Keratinocyte (primary cell): ENCODE measurements around the gene MAP3K5. TPM values are rescaled to one million over a fixed set of nuclear protein-coding genes. Genes with fewer than 3 reads are reported as not detected.

Source experiments
- DNase-seq: peaks from one replicate; pipeline ENCODE4 v3.0.0-alpha.2; 2011; ENCODE audit warnings: low read depth, missing footprints, low spot score
- FAIRE-seq: peaks from 2 replicates; lab custom pipeline; 2011; peaks lifted over from hg19 to GRCh38; lab: Jason Lieb, UNC
- H2AFZ ChIP-seq: 2 replicates; pipeline ENCODE4 v1.6.0; 2012; ENCODE audit warnings: low read length, control low read depth, inconsistent platforms; ENCODE audit not compliant: control insufficient read depth
- H3K27ac ChIP-seq: 2 replicates; pipeline ENCODE4 v1.5.1; 2011; ENCODE audit warnings: low read length; ENCODE audit not compliant: control insufficient read depth, insufficient read depth
- H3K27me3 ChIP-seq: 3 replicates; pipeline ENCODE4 v1.6.0; 2011; ENCODE audit warnings: low read length; ENCODE audit not compliant: control insufficient read depth, insufficient read depth; ENCODE audit errors: extremely low read depth
- H3K36me3 ChIP-seq, 2 experiments: 2 replicates in 1 of 2; 3 replicates in 1 of 2; pipeline ENCODE4 v1.5.1; 2011; ENCODE audit warnings: low read length in 2 of 2, mild to moderate bottlenecking in 1 of 2; ENCODE audit not compliant: control insufficient read depth in 2 of 2, insufficient read depth in 2 of 2; ENCODE audit errors: extremely low read depth in 1 of 2
- H3K4me1 ChIP-seq: 3 replicates; pipeline ENCODE4 v1.5.1; 2011; ENCODE audit warnings: low read length; ENCODE audit not compliant: control insufficient read depth, insufficient read depth; ENCODE audit errors: extremely low read depth
- H3K4me2 ChIP-seq: 3 replicates; pipeline ENCODE4 v1.6.0; 2011; ENCODE audit warnings: low read depth, low read length; ENCODE audit not compliant: control insufficient read depth, insufficient read depth; ENCODE audit errors: extremely low read depth
- H3K4me3 ChIP-seq, 3 experiments: fragments of 200-600 bp in 1 of 3; sonication (generic) in 1 of 3; 2 replicates in 2 of 3; 3 replicates in 1 of 3; pipeline ENCODE4 v1.5.1; 2011 to 2016; ENCODE audit warnings: low read length in 3 of 3, mild to moderate bottlenecking in 3 of 3, control low read depth in 2 of 3, inconsistent platforms in 1 of 3, low read depth in 1 of 3, mixed read lengths in 1 of 3, mixed run types in 1 of 3, moderate library complexity in 1 of 3; ENCODE audit not compliant: control insufficient read depth in 2 of 3, insufficient read depth in 2 of 3; ENCODE audit errors: extremely low read depth in 1 of 3
- H3K79me2 ChIP-seq: 2 replicates; pipeline ENCODE4 v1.6.0; 2012; ENCODE audit warnings: low read length; ENCODE audit not compliant: control insufficient read depth, insufficient read depth
- H3K9ac ChIP-seq: 3 replicates; pipeline ENCODE4 v1.6.0; 2011; ENCODE audit warnings: low read length; ENCODE audit not compliant: control insufficient read depth, insufficient read depth; ENCODE audit errors: extremely low read depth
- H3K9me1 ChIP-seq: 3 replicates; pipeline ENCODE4 v1.6.0; 2011; ENCODE audit warnings: low read length; ENCODE audit not compliant: control insufficient read depth, insufficient read depth; ENCODE audit errors: extremely low read depth
- H3K9me3 ChIP-seq: 2 replicates; pipeline ENCODE4 v1.5.1; 2012; ENCODE audit warnings: low read depth, low read length; ENCODE audit not compliant: control insufficient read depth
- H4K20me1 ChIP-seq: 3 replicates; pipeline ENCODE4 v1.6.0; 2011; ENCODE audit warnings: low read length; ENCODE audit not compliant: control insufficient read depth, insufficient read depth; ENCODE audit errors: extremely low read depth
- EZH2 ChIP-seq: IDR thresholded peaks from one replicate; pipeline ENCODE4 v1.6.1; 2012; ENCODE audit warnings: inconsistent platforms, mild to moderate bottlenecking, low read length, moderate library complexity
- dilution Hi-C: fragments of 300-500 bp; cut with MboI; formaldehyde crosslinking; loops from one replicate; pipeline ENCODE4 v1.7.0; 2020; ENCODE audit warnings: low sequenced_read_pairs; ENCODE audit not compliant: extremely low pct_ligation_motif_present
- polyA plus RNA-seq, 5 experiments: library from polyadenylated mRNA; depleted of rRNA in 3 of 5; stranded (reverse) in 3 of 5; stranded (forward) in 1 of 5; unstranded in 1 of 5; fragments of >200 nt; gene quantifications; 1 replicate in 1 of 5; 2 replicates in 3 of 5; 3 replicates in 1 of 5; pipeline versions ENCODE4 v1.2.1 to v1.2.3, GENCODE V29; 2011 to 2012; ENCODE audit warnings: missing spikeins in 2 of 5, low read depth in 1 of 5, low replicate concordance in 1 of 5
- TF ChIP-seq, protein P1 (sequence below), 3 experiments: IDR thresholded peaks in 1 of 3; conservative IDR thresholded peaks in 1 of 3; optimal IDR thresholded peaks in 1 of 3; 2 replicates in 2 of 3; 3 replicates in 1 of 3; pipeline versions ENCODE3 to v1.5.1; 2011; ENCODE audit warnings: low read length in 3 of 3, mild to moderate bottlenecking in 3 of 3, moderate library complexity in 2 of 3, control low read depth in 1 of 3, inconsistent platforms in 1 of 3; ENCODE audit not compliant: insufficient read depth in 2 of 3; ENCODE audit errors: extremely low read depth in 1 of 3

MAP3K5 gene
- polyA plus RNA-seq, 1 donor (not counting 4 experiments of a cell fraction or from before 2014, with no cell fraction given): 3.4 TPM

DNA sequence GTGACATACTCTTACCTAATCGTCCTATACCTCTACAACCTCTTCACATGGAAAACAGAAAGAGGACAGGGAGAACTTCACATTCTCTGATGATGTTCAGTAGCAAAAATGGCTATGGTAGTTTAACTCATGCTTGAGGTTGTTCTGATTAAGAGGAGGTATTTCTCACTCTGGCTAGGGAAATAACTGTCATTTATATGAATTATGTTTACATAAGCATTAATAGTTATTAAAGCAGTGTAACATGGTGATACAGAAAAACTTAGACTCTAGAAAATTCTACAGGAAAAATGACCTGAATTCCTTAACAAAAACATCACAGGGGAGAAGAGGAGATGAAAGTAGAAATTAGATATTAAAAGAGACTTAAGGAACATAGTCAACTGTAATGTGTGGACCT lies 57.3 kb downstream of the MAP3K5 start:
- FAIRE-seq: no peak
- Histone ChIP-seq H4K20me1 (no peaks in the 10 kb centered on the region), H3K27ac (no peak overlapping the region), H3K4me3 (no peak overlapping the region), H3K9ac (no peak overlapping the region), H3K4me2 (no peak overlapping the region), H3K4me1 (no peaks in the 10 kb centered on the region), H3K36me3 (no peaks in the 10 kb centered on the region), H3K79me2 (no peaks in the 10 kb centered on the region), H2AFZ (no peak overlapping the region), H3K9me3 (no peaks in the 10 kb centered on the region), H3K9me1 (no peaks in the 10 kb centered on the region), H3K27me3 (no peaks in the 10 kb centered on the region)
- TF ChIP-seq, protein P1, sequence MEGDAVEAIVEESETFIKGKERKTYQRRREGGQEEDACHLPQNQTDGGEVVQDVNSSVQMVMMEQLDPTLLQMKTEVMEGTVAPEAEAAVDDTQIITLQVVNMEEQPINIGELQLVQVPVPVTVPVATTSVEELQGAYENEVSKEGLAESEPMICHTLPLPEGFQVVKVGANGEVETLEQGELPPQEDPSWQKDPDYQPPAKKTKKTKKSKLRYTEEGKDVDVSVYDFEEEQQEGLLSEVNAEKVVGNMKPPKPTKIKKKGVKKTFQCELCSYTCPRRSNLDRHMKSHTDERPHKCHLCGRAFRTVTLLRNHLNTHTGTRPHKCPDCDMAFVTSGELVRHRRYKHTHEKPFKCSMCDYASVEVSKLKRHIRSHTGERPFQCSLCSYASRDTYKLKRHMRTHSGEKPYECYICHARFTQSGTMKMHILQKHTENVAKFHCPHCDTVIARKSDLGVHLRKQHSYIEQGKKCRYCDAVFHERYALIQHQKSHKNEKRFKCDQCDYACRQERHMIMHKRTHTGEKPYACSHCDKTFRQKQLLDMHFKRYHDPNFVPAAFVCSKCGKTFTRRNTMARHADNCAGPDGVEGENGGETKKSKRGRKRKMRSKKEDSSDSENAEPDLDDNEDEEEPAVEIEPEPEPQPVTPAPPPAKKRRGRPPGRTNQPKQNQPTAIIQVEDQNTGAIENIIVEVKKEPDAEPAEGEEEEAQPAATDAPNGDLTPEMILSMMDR (optimal IDR thresholded peaks at IDR 0.05 in 1 of 3, IDR thresholded peaks at IDR 0.05 in 1 of 3, conservative IDR thresholded peaks at IDR 0.05 in 1 of 3; ENCODE audit: extremely low read depth in 1 of 3, insufficient read depth in 2 of 3, low read length in 3 of 3): no peak
- TF ChIP-seq EZH2: no peak
- no peak for DNase-seq
- dilution Hi-C loops: no loop called here

DNA sequence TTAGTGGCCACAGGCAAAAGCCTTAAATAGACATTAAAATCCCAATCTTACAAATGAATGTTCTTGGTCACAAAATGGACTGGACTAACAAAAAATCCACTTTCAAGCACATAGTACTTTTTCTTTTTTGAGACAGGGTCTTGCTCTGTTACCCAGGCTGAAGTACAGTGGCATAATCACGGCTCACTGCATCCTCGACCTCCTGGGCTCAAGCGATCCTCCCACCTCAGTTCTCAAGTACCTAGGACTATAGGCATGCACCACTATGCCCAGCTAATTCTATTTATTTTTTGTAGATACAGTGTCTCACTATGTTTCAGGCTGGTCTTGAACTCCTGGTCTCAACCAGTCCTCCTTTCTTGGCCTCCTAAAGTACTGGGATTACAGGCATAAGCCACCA lies 59.4 kb downstream of the MAP3K5 start:
- no peaks in the 10 kb centered on the region for H3K79me2 ChIP-seq
- H3K9me3 ChIP-seq: no peaks in the 10 kb centered on the region
- H3K27ac ChIP-seq: no peak overlapping the region
- H2AFZ ChIP-seq: no peak overlapping the region
- H3K4me2 ChIP-seq: no peak overlapping the region
- FAIRE-seq (no peak), DNase-seq (no peak)
- no peaks in the 10 kb centered on the region for H4K20me1 ChIP-seq
- TF ChIP-seq, protein P1 (optimal IDR thresholded peaks at IDR 0.05 in 1 of 3, IDR thresholded peaks at IDR 0.05 in 1 of 3, conservative IDR thresholded peaks at IDR 0.05 in 1 of 3; ENCODE audit: extremely low read depth in 1 of 3, insufficient read depth in 2 of 3, low read length in 3 of 3): no peak
- TF ChIP-seq EZH2: no peak
- dilution Hi-C loops: no loop called here
- peaks cover 2% of the 10 kb centered on the region for H3K4me1 ChIP-seq
- no peaks in the 10 kb centered on the region for H3K9me1 ChIP-seq
- H3K4me3 ChIP-seq: no peak overlapping the region
- H3K9ac ChIP-seq: no peak overlapping the region
- no peaks in the 10 kb centered on the region for H3K36me3 ChIP-seq
- no peaks in the 10 kb centered on the region for H3K27me3 ChIP-seq
